Mucosa of descending colon (tissue), 3 donors: ENCODE results near the gene ZNF354B. TPM values are rescaled to one million over a fixed set of nuclear protein-coding genes. Genes with fewer than 3 reads are reported as not detected.
"Not testable (repeated sequence)": the region's sequence is repeated elsewhere in the genome, so short reads cannot be mapped to it uniquely, and the experiment has no call there.

Experiments used
- ATAC-seq: fragments of 200-7000 bp; cut with Tn5 transposase; one replicate; pipeline ENCODE4 v1.9.1; 2020; ENCODE audit warnings: mild to moderate bottlenecking, moderate library complexity
- DNase-seq, 3 donors: peaks; one replicate each; pipeline ENCODE4 v3.0.0-alpha.2; 2020
- H3K36me3 ChIP-seq: fragments of 200-600 bp; one replicate; pipeline ENCODE4 v1.8.0; 2021; ENCODE audit warnings: low read depth, mild to moderate bottlenecking
- H3K4me1 ChIP-seq: fragments of 200-600 bp; one replicate; pipeline ENCODE4 v1.8.0; 2021; ENCODE audit warnings: low read depth, mild to moderate bottlenecking
- H3K4me3 ChIP-seq: fragments of 200-600 bp; one replicate; pipeline ENCODE4 v1.8.0; 2021; ENCODE audit warnings: mild to moderate bottlenecking
- H3K9me3 ChIP-seq: fragments of 200-600 bp; one replicate; pipeline ENCODE4 v1.8.0; 2021; ENCODE audit warnings: mild to moderate bottlenecking
- intact Hi-C, 2 donors: fragments of 100-400 bp; cut with DNase I in 1 of 2; cut with micrococcal nuclease in 1 of 2; formaldehyde crosslinking; loops; one replicate each; pipeline versions ENCODE4 v1.11.0 to v1.11.1; 2022; cut with DNase I, micrococcal nuclease
- total RNA-seq, 3 donors: library from RNA; stranded (reverse); fragmentation: NEBNext Ultra II Directional in 2 of 3; extraction: Animal tissue kit (Norgen Biotek cat#: 25700) in 2 of 3; gene quantifications; one replicate each; pipeline versions ENCODE4 v1.2.1 to v1.2.4, GENCODE V29; 2021 to 2023
- TF ChIP-seq, protein P1 (sequence below): fragments of 200-600 bp; IDR thresholded peaks from one replicate; pipeline ENCODE4 v1.8.0; 2022; ENCODE audit warnings: antibody characterized with exemption, mild to moderate bottlenecking
- donor health status: DM: no; HTN: no; CAD: no; lungs with moderate emphysema.
- donor health status: DM: no; HTN: no; CAD: no.
- donor health status: DM: no; HTN: yes; CAD: no.

ZNF354B gene
- total RNA-seq, 3 donors from 2014 or later = 8.3 to 20.2 (median 13.7) TPM

DNA sequence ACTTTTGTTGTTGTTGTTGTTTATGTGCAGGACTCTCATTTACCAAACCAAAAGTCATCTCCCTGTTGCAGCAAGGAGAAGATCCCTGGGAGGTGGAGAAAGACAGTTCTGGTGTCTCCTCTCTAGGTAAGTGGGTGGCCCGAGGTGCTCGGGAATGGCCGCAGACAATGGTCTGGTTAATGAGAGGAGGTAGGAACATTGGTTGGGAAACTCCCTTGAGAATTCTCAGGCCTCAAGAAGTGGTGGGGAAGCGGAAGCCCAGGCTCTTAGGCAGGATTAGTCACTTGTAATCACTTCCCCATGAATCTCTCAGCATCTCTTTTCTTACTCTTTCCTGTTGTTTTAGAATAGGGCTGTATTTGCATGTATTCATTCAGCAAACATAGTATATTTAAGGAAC, 7.2 kb downstream of the ZNF354B start:
- ATAC-seq (no peak), DNase-seq (no peak)
- no peak overlapping the region for H3K4me3 ChIP-seq
- no peaks in the 10 kb centered on the region for H3K4me1 ChIP-seq
- TF ChIP-seq, protein P1, sequence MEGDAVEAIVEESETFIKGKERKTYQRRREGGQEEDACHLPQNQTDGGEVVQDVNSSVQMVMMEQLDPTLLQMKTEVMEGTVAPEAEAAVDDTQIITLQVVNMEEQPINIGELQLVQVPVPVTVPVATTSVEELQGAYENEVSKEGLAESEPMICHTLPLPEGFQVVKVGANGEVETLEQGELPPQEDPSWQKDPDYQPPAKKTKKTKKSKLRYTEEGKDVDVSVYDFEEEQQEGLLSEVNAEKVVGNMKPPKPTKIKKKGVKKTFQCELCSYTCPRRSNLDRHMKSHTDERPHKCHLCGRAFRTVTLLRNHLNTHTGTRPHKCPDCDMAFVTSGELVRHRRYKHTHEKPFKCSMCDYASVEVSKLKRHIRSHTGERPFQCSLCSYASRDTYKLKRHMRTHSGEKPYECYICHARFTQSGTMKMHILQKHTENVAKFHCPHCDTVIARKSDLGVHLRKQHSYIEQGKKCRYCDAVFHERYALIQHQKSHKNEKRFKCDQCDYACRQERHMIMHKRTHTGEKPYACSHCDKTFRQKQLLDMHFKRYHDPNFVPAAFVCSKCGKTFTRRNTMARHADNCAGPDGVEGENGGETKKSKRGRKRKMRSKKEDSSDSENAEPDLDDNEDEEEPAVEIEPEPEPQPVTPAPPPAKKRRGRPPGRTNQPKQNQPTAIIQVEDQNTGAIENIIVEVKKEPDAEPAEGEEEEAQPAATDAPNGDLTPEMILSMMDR = no peak
- H3K9me3 ChIP-seq = peaks cover 10% of the 10 kb centered on the region
- intact Hi-C loops = no loop called here
- no peaks in the 10 kb centered on the region for H3K36me3 ChIP-seq

DNA sequence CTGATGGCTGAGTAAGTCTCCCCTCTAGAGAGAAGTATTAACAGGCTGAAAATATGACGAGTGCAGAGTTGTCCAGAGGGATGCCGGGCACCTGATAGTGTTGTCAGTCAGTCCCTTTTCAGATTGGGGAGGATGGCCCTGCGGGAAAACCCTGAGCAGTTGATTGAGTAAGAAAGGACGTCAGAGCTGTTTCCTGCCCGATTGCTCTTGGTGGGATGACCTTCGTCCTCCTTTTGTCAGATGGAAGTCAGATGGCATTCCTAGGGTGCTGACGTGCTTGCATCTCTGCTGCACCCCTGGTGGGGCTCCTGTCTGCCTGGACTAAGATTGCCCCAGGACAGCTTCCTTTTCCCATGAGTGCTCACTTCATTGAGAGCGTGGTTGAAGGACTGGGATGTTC, 9.8 kb downstream of the ZNF354B start:
- DNase-seq = no peak
- no peaks in the 10 kb centered on the region for H3K36me3 ChIP-seq
- no peak overlapping the region for H3K4me3 ChIP-seq
- TF ChIP-seq, protein P1 = no peak
- no peaks in the 10 kb centered on the region for H3K4me1 ChIP-seq
- H3K9me3 ChIP-seq = peaks cover 32% of the 10 kb centered on the region
- intact Hi-C loops = no loop called here
- ATAC-seq = no peak

DNA sequence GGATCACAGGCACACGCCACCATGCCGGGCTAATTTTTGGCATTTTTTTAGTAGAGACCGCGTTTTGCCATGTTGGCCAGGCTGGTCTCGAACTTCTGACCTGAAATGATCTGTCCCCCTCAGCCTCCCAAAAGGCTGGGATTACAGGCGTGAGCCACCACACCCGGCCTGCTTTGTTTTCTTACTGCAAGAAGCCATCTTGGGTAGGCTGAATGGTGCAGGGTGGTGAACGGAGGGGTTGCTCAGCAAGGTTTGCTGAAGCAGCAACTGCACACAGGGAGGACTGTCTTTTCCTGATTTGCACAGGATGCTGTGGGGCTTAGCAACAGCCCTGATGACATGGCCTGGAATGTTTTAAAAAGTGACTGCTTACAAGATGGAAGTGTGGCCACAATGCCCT, 10.7 kb downstream of the ZNF354B start:
- no peak for DNase-seq
- intact Hi-C loops = no loop called here
- H3K4me3 ChIP-seq = no peak overlapping the region
- H3K36me3 ChIP-seq = peaks cover 3% of the 10 kb centered on the region
- H3K9me3 ChIP-seq = peaks cover 41% of the 10 kb centered on the region
- H3K4me1 ChIP-seq = no peaks in the 10 kb centered on the region
- TF ChIP-seq, protein P1 = no peak
- ATAC-seq = no peak

DNA sequence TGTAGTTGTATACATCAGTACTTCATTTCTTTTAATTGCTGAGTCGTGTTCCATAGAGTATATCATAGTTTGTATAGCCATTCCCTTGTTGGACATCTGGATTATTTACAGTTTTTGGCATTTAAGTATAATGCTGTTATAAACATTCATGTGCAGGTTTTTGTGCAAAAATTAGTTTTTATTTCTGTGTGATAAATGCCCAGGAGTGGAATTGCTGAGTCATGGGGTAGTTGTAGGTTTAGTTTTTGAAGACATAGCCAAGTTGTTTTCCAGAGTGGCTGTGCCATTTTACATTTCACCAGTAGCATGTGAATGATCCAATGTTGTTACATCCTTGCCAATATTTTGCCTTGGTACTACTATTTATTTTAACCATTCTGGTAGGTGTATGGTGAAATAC, 12.5 kb downstream of the ZNF354B start:
- TF ChIP-seq, protein P1 = no peak
- ATAC-seq (no peak), DNase-seq (no peak)
- no peaks in the 10 kb centered on the region for H3K4me1 ChIP-seq
- intact Hi-C loops = no loop called here
- H3K36me3 ChIP-seq = peaks cover 7% of the 10 kb centered on the region
- peaks cover 60% of the 10 kb centered on the region for H3K9me3 ChIP-seq
- H3K4me3 ChIP-seq = no peak overlapping the region

DNA sequence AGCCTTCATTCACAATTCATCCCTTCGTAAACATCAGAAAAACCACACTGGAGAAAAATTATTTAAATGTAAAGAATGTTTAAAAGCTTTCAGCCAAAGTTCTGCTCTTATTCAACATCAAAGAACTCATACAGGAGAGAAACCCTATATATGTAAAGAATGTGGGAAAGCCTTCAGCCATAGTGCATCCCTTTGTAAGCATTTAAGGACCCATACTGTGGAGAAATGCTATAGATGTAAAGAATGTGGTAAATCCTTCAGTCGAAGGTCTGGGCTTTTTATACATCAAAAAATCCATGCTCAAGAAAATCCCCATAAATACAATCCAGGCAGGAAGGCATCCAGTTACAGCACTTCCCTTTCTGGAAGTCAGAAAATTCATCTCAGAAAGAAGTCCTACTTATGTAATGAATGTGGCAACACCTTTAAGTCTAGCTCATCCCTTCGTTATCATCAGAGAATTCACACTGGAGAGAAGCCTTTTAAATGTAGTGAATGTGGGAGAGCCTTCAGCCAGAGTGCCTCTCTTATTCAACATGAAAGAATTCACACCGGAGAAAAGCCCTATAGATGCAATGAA, 23.5 kb downstream of the ZNF354B start:
- ATAC-seq, H3K4me1 ChIP-seq, H3K4me3 ChIP-seq, H3K36me3 ChIP-seq, DNase-seq, intact Hi-C loops: not testable (repeated sequence)
- peaks cover 99% of the 10 kb centered on the region for H3K9me3 ChIP-seq

DNA sequence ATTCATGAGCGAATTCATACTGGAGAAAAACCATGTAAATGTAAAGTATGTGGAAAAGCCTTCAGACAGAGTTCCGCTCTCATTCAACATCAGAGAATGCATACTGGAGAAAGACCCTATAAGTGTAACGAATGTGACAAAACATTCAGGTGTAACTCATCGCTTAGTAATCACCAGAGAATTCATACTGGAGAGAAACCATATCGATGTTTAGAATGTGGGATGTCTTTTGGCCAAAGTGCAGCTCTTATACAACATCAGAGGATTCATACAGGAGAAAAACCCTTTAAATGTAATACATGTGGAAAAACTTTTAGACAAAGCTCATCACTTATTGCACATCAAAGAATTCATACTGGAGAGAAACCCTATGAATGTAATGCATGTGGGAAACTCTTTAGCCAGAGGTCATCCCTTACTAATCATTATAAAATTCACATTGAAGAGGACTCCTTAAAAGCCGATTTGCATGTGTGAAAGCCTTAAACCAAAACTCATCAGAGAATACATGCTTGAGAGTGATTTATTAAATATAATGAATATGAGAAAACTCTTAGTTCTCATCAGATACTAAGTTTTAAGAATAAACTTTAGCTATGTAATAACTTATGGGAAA, 24.2 kb downstream of the ZNF354B start:
- ATAC-seq (no peak), DNase-seq (no peak)
- TF ChIP-seq, protein P1 = no peak
- Histone ChIP-seq H3K36me3 (peaks cover 9% of the 10 kb centered on the region), H3K4me1 (no peaks in the 10 kb centered on the region), H3K9me3 (peaks cover 99% of the 10 kb centered on the region), H3K4me3 (no peak overlapping the region)
- intact Hi-C loops = no loop called here
